Activated T-helper 1 cell treated with anti-CD3 and anti-CD28 coated beads, Interleukin-12 subunit alpha, Interleukin-12 subunit beta, Interleukin-2, Interleukin-4 antibody, amounts not matched to agents 30 ng/mL and 10 ng/mL and 1 ng/mL, durations not matched to agents 14 hours and 24 hours and 36 hours (primary cell): ENCODE results near the gene LRMDA. TPM values are rescaled to one million over a fixed set of nuclear protein-coding genes. Genes with fewer than 3 reads are reported as not detected.

Experiments
- DNase-seq: peaks from one replicate; pipeline ENCODE4 v3.0.0; 2021; ENCODE audit warnings: low spot score
- H3K27ac Mint-ChIP-seq: one replicate; pipeline ENCODE4 v1.8.0; 2021; ENCODE audit warnings: mild to moderate bottlenecking, mixed read lengths
- H3K27me3 Mint-ChIP-seq: one replicate; pipeline ENCODE4 v1.8.0; 2022; ENCODE audit warnings: mild to moderate bottlenecking, moderate library complexity, mixed read lengths; ENCODE audit not compliant: insufficient read depth
- H3K36me3 Mint-ChIP-seq: one replicate; pipeline ENCODE4 v1.8.0; 2021; ENCODE audit warnings: low read depth, mixed read lengths
- H3K4me1 Mint-ChIP-seq: one replicate; pipeline ENCODE4 v1.8.0; 2021; ENCODE audit warnings: low read depth, mixed read lengths
- H3K4me3 Mint-ChIP-seq: one replicate; pipeline ENCODE4 v1.8.0; 2021; ENCODE audit warnings: mild to moderate bottlenecking, moderate library complexity, mixed read lengths
- H3K9me3 Mint-ChIP-seq: one replicate; pipeline ENCODE4 v1.8.0; 2021; ENCODE audit warnings: mixed read lengths
- intact Hi-C: fragments of 100-400 bp; cut with micrococcal nuclease; formaldehyde crosslinking; loops from one replicate; pipeline ENCODE4 v1.15.1; 2024
- total RNA-seq: library from RNA; stranded (reverse); gene quantifications from 2 replicates; pipeline ENCODE4 v1.2.3, GENCODE V29; 2022

Gene LRMDA
- total RNA-seq, 1 donor from 2014 or later, result not detected

GRCh38 chr10:76080451-76080850 lies 649.0 kb downstream of the LRMDA start:
- Mint-ChIP-seq H3K9me3 (no peaks in the 10 kb centered on the region), H3K4me3 (no peak overlapping the region), H3K27ac (no peak overlapping the region), H3K36me3 (no peaks in the 10 kb centered on the region), H3K4me1 (no peaks in the 10 kb centered on the region), H3K27me3 (no peaks in the 10 kb centered on the region)
- no peak for DNase-seq
- intact Hi-C loops, result no loop called here

- H3K4me3 Mint-ChIP-seq, result no peak overlapping the region
- H3K36me3 Mint-ChIP-seq, result no peaks in the 10 kb centered on the region
- intact Hi-C loops, result no loop called here
- H3K9me3 Mint-ChIP-seq, result no peaks in the 10 kb centered on the region
- H3K4me1 Mint-ChIP-seq, result no peaks in the 10 kb centered on the region
- H3K27me3 Mint-ChIP-seq, result no peaks in the 10 kb centered on the region
- no peak overlapping the region for H3K27ac Mint-ChIP-seq
- DNase-seq, result no peak
Observed at GRCh38 chr10:76080991-76081390, 649.6 kb downstream of the LRMDA start.

- Mint-ChIP-seq H3K27me3 (no peaks in the 10 kb centered on the region), H3K4me1 (no peaks in the 10 kb centered on the region), H3K27ac (no peak overlapping the region), H3K36me3 (no peaks in the 10 kb centered on the region), H3K4me3 (no peak overlapping the region), H3K9me3 (no peaks in the 10 kb centered on the region)
- DNase-seq, result no peak
- intact Hi-C loops, result no loop called here
Observed at GRCh38 chr10:76082232-76082631, 650.8 kb downstream of the LRMDA start.

GRCh38 chr10:76082956-76083355 lies 651.5 kb downstream of the LRMDA start:
- H3K9me3 Mint-ChIP-seq, result no peaks in the 10 kb centered on the region
- no peak overlapping the region for H3K27ac Mint-ChIP-seq
- H3K27me3 Mint-ChIP-seq, result no peaks in the 10 kb centered on the region
- H3K4me1 Mint-ChIP-seq, result no peaks in the 10 kb centered on the region
- H3K36me3 Mint-ChIP-seq, result no peaks in the 10 kb centered on the region
- no peak for DNase-seq
- H3K4me3 Mint-ChIP-seq, result no peak overlapping the region
- intact Hi-C loops, result no loop called here

GRCh38 chr10:76085002-76085816 lies 653.8 kb downstream of the LRMDA start:
- Mint-ChIP-seq H3K27me3 (no peaks in the 10 kb centered on the region), H3K36me3 (no peaks in the 10 kb centered on the region), H3K27ac (no peak overlapping the region), H3K9me3 (no peaks in the 10 kb centered on the region), H3K4me1 (no peaks in the 10 kb centered on the region), H3K4me3 (no peak overlapping the region)
- DNase-seq, result no peak
- intact Hi-C loops, result no loop called here

GRCh38 chr10:76085817-76086167 lies 654.4 kb downstream of the LRMDA start:
- no peaks in the 10 kb centered on the region for H3K9me3 Mint-ChIP-seq

GRCh38 chr10:76086170-76086760 lies 654.8 kb downstream of the LRMDA start:
- Mint-ChIP-seq H3K27me3 (no peaks in the 10 kb centered on the region), H3K36me3 (no peaks in the 10 kb centered on the region), H3K4me3 (no peak overlapping the region), H3K27ac (no peak overlapping the region), H3K4me1 (no peaks in the 10 kb centered on the region), H3K9me3 (no peaks in the 10 kb centered on the region)
- DNase-seq, result no peak
- intact Hi-C loops, result no loop called here

More at GRCh38 chr10:76085817-76086167, 654.4 kb downstream of the LRMDA start:
- H3K36me3 Mint-ChIP-seq, result no peaks in the 10 kb centered on the region
- no peak overlapping the region for H3K27ac Mint-ChIP-seq
- no peaks in the 10 kb centered on the region for H3K4me1 Mint-ChIP-seq
- H3K4me3 Mint-ChIP-seq, result no peak overlapping the region
- H3K27me3 Mint-ChIP-seq, result no peaks in the 10 kb centered on the region
- no peak for DNase-seq
- intact Hi-C loops, result no loop called here

GRCh38 chr10:76086761-76087639 lies 655.6 kb downstream of the LRMDA start:
- no peak for DNase-seq
- H3K36me3 Mint-ChIP-seq, result no peaks in the 10 kb centered on the region
- no peak overlapping the region for H3K27ac Mint-ChIP-seq
- H3K4me1 Mint-ChIP-seq, result no peaks in the 10 kb centered on the region
- intact Hi-C loops, result no loop called here
- H3K4me3 Mint-ChIP-seq, result no peak overlapping the region
- no peaks in the 10 kb centered on the region for H3K27me3 Mint-ChIP-seq
- H3K9me3 Mint-ChIP-seq, result no peaks in the 10 kb centered on the region

- Mint-ChIP-seq H3K4me3 (no peak overlapping the region), H3K27me3 (no peaks in the 10 kb centered on the region), H3K36me3 (no peaks in the 10 kb centered on the region), H3K4me1 (no peaks in the 10 kb centered on the region), H3K9me3 (no peaks in the 10 kb centered on the region), H3K27ac (no peak overlapping the region)
- no peak for DNase-seq
- intact Hi-C loops, result no loop called here
Observed at GRCh38 chr10:76088008-76088407, 656.6 kb downstream of the LRMDA start.

- intact Hi-C loops, result no loop called here
- H3K4me1 Mint-ChIP-seq, result no peaks in the 10 kb centered on the region
Observed at GRCh38 chr10:76088980-76089379, 657.6 kb downstream of the LRMDA start.

GRCh38 chr10:76089556-76090180 lies 658.2 kb downstream of the LRMDA start:
- no peak overlapping the region for H3K27ac Mint-ChIP-seq
- no peaks in the 10 kb centered on the region for H3K9me3 Mint-ChIP-seq
- H3K27me3 Mint-ChIP-seq, result no peaks in the 10 kb centered on the region
- intact Hi-C loops, result no loop called here
- H3K4me3 Mint-ChIP-seq, result no peak overlapping the region
- no peaks in the 10 kb centered on the region for H3K36me3 Mint-ChIP-seq
- no peaks in the 10 kb centered on the region for H3K4me1 Mint-ChIP-seq
- DNase-seq, result no peak

More at GRCh38 chr10:76088980-76089379, 657.6 kb downstream of the LRMDA start:
- no peaks in the 10 kb centered on the region for H3K36me3 Mint-ChIP-seq
- H3K27me3 Mint-ChIP-seq, result no peaks in the 10 kb centered on the region
- H3K27ac Mint-ChIP-seq, result no peak overlapping the region
- no peak for DNase-seq
- no peak overlapping the region for H3K4me3 Mint-ChIP-seq
- no peaks in the 10 kb centered on the region for H3K9me3 Mint-ChIP-seq

- Mint-ChIP-seq H3K36me3 (no peaks in the 10 kb centered on the region), H3K9me3 (no peaks in the 10 kb centered on the region), H3K27me3 (no peaks in the 10 kb centered on the region), H3K4me1 (no peaks in the 10 kb centered on the region), H3K4me3 (no peak overlapping the region), H3K27ac (no peak overlapping the region)
- intact Hi-C loops, result no loop called here
- DNase-seq, result no peak
Observed at GRCh38 chr10:76091926-76092325, 660.5 kb downstream of the LRMDA start.
